GM19468 (cell line): ENCODE data around the gene PCNX2.
"Not testable (repeated sequence)": the region's sequence is repeated elsewhere in the genome, so short reads cannot be mapped to it uniquely, and the experiment has no call there.

ENCODE experiments used
- ATAC-seq: cut with Tn5 transposase; IDR thresholded peaks from one replicate; pipeline ENCODE4 v1.9.1; 2021; ENCODE audit warnings: mild to moderate bottlenecking, moderate library complexity, moderate number of reproducible peaks; ENCODE audit not compliant: unreplicated experiment; ENCODE audit errors: extremely low read depth

PCNX2 gene

DNA sequence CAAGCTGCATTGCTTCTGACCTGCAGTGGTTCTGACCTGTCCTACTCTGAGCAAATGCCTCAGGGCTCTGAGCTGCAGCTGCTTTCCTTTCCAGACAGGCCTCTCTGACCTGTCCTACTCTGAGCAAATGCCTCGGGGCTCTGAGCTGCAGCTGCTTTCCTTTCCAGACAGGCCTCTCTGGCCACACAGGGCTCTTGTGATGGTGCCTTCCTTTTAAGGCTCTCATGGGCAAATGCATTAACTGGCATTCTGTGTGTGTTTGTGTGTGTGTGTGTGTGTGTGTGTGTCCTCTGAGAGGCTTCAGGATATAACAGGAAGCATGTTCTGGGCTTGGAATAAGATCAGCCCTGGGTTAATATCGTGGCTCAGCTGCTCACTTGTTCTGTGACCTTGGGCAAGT is 213.8 kb downstream of the PCNX2 start:
- ATAC-seq, result no peak

DNA sequence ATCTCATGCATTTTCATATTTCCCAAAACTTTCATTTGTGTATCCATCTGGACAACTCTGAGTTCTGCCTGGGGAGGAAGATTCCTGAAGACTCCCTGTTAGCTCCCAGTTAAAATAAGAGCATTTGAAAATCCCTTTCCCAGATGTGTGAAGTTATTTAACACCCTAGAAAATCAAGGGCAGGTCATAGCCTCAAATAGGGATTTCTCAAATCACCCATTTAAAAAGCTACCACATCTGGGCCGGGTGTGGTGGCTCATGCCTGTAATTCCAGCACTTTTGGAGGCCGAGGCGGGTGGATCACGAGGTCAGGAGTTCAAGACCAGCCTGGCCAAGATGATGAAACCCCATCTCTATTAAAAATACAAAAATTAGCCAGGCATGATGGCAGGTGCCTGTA is 214.7 kb downstream of the PCNX2 start:
- not testable (repeated sequence) for ATAC-seq

DNA sequence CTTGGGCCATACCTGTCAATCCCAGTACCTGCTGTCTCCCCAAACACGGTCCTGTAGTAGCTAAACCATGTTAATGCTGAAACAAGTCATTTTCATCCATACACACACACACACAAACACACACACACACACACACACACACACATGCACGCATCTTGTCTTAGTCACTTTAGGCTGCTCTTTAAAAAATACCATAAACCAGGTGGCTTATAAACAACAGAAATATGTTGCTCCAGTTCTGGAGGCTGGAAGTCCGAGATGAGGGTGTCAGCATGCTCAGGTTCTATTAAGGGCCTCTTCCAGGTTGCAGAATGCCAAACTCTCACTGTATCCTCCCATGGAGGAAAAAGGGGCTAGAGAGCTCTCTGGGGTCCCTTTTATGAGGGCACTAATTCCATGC is 215.2 kb downstream of the PCNX2 start:
- ATAC-seq, result no peak

DNA sequence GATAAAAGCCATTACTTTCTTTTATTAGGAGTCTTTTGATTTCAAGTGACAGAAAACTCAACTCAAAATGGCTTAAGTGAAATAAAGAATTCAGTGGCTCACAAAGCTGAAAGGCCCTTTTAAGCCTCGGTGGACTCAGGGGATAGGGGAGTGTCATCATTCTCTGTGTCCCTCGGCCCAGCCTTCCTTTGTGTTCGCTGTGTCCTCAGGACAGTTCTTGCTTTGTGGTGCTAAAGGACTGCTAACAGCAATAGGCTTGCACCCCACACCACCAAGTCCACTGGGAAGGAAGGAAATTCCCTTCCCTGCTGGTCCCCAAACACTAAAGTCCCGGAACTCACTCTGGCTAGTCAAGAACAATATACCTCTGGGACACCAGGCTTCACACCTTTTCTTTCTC is 216.0 kb downstream of the PCNX2 start:
- ATAC-seq, result no peak

DNA sequence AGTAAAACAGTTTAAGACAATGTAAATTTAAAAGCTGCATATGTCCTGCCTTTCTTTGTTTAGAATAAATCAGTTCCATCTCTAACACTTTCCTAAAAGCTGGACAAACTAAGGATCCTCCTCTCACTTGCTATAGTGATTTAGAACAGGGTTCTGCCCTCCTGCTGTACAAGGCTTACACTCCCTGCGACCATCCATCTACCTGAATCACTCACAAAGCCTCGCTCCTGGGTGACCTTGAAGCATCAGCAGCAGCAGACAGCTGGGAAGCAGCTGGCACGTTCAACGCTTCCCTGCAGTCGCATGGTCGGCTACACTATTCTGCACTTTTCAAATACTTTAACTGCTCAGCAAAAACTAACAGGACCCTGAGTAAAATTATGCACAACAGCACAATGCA is 217.1 kb downstream of the PCNX2 start:
- ATAC-seq, result no peak

DNA sequence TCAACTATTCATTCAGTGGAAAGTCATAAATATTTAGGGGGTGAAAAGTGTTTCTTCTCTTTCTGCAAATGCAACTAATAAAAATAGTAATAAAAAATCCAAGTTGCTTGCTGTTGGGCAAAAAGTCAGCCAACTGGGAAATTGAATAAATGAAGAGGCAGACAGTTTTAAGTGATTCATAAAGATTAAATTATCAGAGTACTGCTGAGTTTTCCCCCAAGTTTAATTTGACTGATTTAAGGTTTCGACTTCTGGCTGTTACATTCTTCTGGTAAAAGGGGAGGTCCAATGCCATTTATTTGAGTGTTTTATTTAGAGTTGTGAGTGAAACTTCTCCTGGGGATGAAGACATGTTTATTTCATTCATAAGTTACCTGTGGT is 219.6 kb downstream of the PCNX2 start:
- ATAC-seq, result no peak

DNA sequence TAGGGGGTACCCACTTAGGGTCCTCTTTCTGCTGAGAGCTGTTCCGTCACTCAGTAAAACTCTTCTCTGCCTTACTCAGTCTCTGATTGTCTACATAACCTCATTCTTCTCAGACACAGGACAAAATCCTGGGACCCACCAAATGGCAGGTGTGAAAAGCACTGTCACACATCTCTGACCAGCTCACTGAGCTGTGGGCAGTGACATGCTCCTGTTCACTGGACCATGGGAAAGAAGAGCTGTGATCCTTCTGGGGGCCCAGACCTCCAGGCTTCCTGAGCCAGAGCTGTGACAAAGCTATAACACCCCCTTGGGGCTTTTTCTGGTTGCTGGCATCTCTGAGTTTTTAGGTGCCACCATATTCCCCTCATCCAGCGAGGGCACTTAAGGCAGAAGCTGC is 229.4 kb downstream of the PCNX2 start:
- no peak for ATAC-seq

DNA sequence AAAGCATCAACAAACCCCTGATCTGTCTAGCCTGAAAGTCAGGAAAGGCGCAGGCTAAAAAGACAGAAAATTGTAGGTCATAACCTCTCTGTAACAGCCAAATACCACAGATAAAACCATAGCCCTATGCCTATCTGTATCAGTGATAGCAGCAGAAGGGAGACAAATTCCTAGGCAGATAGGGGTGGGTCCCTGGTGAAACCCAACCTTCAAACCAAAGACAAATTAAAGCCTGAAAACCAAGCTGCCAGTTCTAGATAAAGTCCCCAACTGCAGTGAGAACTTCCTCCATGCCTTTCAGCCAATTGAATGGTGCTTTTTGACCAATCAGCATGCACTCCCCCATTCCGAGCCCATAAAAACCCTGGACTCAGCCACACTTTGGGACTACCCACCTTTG is 229.8 kb downstream of the PCNX2 start:
- ATAC-seq, result no peak

DNA sequence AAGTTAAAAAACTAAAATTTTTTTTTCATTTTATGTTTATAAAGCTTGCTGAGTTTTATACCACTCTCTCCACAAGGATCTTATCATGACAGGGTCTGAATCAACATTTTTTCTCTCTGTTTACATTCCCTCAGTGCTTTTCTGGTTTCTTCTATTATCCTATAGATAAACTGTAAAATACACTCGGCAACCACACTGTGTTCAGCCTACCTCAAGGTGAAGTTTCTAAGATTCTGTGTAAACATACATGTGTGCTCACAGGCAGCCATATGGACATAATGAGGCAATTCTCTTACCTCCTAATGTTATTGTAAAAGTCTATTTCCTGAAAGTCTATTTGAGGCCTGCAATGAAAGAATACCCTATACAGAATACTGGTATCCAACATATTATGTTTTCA is 230.5 kb downstream of the PCNX2 start:
- ATAC-seq, result no peak

DNA sequence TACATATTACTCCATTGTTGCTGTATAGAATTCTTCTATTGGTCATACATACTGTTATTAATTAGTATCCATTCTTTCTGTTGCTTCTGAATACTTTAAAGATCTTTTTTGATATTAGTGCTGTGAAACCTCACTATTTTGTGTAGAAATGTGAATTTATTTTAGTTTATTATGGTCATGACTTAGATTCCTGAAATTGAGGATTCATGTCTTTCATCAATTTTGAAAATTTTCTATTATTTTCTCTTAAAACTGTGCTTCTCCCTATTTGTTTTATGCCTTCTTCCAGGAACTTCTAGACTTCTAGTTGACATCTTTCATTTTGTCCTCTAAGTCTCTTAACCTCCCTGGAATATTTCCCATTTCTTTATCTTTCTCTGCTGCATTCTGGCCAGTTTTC is 232.1 kb downstream of the PCNX2 start:
- ATAC-seq, result no peak

DNA sequence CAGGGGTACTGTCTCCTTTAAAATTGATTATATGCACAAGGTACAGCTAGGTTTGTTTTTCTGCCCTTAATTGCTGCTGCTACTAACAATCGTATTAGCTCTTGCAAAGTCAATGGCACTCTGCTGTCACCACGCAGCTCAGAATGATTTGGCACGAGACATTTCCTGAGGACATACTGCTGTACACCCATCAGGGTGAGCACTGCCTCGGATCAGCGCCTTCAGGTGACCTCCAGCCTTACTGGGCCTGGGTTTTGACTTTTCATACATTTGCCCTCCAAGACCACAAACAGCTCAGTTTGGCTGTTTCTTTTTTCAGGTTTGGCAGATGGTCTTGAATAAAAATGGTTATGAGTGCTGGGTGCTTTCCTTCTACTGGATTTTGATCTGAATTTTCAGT is 234.3 kb downstream of the PCNX2 start:
- ATAC-seq, result no peak

DNA sequence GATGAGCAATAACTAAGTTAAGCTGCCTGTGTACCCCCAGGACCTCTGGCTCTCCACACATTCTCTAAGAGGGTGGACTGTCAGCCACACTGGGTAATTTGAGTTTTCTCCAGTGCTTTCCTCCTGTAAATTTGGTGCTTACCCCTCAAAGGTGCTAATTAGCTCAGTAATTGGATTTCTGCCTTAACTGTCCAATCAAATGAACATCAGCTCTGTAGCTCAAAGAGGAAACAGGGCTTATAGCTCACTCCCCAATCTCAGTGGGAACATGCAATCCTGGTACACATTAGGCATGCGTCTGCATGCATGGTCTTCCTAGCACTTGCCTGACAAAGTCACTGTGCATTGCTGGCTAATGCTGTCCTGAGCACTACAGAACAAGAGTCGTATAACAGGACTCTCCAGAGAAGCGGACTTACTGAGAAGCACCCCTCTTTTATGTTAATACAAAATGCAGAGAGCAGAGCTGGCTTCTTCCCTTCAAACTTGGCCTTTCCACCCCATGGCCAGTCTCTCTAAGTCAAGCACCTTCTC is 235.0 kb downstream of the PCNX2 start:
- no peak for ATAC-seq

DNA sequence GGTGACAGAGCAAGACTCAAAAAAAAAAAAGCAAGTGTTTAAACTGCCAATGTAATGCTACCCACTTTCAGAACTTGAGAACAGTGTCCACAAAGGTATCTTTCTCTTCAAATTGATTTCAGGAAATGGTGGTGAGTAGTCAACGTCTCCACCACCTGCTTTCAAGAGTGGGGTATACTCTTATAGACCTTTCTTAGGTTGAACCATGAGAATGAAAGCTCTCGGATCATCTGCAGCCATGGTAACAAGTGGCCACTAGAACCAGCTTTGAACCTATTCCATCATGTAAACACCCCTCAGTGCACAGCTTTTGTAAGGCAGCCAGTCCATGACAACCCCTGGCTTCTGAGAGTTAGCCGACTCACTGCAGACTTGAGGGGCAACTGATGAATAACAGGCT is 237.7 kb downstream of the PCNX2 start:
- no peak for ATAC-seq

DNA sequence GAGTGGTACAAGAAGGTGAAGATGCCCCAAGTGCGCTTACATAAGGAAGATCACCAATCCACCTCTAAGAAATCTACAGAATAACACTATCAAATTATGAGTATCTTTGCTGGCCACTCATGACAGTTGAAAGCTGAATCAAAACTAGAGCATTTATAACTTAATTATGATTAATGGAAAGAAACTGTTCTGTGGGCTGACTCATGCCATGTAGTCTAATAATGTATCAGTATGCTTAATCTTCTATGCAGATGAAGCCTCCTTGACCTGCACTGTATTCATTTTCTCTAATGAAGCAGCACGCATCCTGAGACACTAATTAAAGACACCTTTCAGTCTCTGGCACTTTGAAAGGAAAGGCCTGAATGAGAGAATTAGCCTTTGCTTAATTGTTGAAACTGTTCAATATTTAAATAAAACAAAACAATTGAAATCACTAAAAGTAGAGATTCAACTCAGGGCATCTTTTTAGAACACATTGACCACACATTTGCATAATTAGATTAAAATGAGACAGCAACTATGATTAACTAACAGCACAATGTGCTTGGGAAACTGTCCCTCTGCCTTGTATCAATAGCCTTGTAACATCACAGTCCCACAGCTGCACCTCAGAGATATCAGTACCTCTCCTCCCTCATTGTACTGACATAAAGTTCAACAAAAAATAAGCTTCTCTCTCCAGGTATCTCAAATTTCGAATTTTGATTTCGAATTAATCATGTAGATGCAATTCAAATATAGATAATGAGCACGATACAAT is 239.5 kb downstream of the PCNX2 start:
- ATAC-seq, result no peak

DNA sequence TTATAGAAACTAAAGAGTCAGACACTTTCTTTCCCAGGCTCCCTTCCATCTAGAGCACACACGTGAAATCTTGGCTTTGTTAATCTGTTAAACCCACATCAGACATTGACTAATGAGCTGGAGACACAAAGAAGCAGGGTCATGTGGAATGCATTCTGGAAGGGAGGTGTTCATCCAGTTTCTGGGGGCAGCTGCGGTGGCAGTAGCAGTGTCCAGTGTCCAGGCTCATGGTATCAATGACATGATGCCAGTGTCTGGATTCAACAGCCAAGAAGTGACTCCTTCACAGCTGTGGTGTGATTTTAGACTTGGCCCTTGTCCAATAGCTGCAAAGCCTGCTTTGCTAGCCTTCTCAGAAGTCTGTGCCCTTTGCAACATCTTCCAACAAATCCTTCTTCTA is 249.9 kb downstream of the PCNX2 start:
- no peak for ATAC-seq

DNA sequence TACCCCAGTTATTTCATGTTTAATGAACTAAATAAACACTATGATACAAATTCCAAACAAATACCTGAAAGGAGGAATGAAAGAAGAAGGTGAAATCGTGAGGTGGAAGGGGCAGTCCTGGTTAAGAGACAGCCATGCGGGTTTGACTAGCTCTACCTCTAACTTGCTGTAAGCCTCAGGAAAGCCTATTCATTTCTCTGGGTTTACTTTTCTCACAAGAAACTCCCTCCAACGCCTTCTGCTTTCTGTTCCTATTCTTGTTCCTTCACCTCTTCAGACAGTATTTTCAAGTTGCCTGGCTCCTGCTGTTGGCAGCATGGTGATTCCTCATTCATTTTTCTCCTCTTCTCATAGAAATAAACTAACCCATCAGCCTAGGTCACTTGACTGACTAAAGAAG is 252.7 kb downstream of the PCNX2 start:
- ATAC-seq, result no peak

DNA sequence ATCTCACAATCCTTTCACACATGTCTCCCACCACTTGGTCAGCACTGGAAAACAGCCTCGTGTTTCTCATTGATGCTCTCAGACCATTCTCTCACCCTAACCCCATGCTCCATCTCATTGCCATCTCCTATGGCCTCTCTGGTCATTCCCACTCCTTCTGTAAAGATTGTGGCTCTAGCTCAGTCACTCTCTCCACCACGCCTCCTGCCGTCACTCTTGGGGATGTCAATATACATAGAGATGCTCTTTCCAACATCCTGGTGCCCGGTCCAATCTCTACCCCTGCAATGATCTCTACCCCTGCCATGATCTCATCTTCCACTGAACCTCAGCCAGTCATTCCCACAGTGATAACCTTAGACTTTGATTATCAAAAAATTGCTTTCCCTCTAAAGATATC is 255.0 kb downstream of the PCNX2 start:
- no peak for ATAC-seq

DNA sequence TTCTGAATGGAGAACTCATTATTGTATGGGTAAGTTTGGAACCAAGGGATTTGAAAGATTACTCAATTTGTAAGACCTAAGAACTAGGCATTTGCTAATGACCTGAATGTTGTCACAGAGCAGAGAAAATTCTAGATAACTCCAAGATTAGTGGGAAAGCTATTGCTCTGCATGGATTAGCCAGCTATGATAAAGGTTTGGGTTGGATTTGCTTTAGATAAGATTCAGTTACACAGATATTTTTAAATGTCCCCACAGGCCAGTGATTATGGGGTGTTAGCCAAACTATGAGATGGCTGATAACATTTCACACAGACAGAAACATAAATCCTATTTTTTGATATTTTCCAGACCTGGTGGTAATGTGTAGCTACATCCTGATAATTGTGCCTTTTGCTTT is 256.9 kb downstream of the PCNX2 start:
- no peak for ATAC-seq

DNA sequence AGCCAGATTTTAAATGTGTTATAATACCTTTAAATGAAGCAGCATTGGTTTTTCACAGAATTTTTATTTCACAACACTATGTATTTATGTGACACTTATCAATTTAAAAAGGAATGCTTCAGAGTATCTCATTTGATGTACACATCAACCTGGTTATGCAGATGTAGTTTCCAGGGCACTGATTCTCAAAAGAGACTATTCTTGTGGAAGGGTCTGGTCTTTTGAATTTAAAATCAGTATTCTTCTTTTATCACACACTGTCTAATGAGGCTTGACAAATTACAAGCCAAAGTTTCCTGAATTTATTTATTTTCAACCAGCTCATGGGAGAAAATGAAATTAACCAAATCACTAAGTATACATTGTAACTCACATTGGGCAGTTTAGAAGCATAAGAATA is 257.7 kb downstream of the PCNX2 start:
- no peak for ATAC-seq

DNA sequence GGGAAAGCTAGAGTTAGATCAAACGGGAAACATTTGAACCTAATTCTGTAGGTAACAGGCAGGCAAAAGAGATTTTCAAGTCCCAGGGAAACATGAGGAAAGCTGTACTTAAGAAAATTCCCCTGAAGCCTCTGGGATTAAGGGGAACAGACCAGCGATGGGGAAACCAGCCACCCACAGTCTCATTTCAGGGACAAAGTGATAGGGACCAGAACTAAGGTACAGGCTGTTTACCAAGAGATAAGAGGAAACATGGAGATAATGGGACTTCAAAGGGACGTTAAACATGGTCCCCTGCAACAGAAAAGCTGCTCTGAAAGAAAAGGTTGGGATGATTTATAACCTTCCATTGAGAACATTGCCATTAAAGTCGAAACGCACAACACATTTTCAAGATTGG is 260.7 kb downstream of the PCNX2 start:
- no peak for ATAC-seq

DNA sequence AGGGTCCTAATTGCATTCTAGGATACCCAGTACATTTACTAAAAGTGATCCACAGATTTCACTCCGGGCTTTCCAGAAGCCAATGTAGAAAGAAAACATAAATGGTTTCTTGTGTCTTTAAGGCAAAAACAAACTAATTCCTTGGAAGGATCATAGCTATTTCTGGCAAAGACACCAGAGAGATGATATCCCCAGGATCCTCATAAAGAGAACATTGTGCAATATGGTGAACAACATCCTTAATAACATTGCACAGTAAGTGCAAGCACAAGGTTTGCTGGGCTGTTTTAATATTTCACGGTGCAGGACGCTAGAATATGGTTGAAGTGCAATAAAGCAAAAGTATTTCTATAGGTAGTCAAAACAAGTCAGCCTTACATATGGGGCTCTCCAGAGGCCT is 262.2 kb downstream of the PCNX2 start:
- ATAC-seq, result no peak

DNA sequence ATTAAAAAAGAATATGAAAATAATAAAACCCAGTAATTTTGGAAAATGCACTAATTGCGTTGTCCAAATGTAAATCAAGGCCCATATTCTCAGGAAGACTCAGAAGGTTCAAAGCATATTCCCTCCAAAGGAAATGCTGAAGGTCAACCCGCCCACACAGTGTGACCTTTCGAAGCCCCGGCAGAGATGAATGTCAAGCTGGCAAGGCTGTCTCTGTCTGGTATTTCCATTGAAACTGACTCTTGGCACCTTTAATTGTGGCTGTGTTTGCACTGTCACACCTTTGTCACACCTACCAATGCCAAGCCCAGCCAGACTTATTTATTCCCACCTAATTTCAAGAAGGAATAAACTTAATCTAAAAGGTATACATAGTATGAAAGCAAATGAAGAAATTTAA is 262.6 kb downstream of the PCNX2 start:
- no peak for ATAC-seq
